Nasal cavity respiratory epithelium epithelial cell of viscerocranial mucosa (primary cell): ENCODE data around the gene UBL4B. TPM values are rescaled to one million over a fixed set of nuclear protein-coding genes. Genes with fewer than 3 reads are reported as not detected.

Experiments used
- total RNA-seq: library from RNA; depleted of rRNA; stranded (reverse); fragments of >200 nt; gene quantifications from 2 replicates; pipeline ENCODE4 v1.2.3, GENCODE V29; 2014

UBL4B gene, protein sequence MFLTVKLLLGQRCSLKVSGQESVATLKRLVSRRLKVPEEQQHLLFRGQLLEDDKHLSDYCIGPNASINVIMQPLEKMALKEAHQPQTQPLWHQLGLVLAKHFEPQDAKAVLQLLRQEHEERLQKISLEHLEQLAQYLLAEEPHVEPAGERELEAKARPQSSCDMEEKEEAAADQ
- not detected in 2 replicates for total RNA-seq

GRCh38 chr1:110112143-110112542, at the start of gene UBL4B:
TSS of gene UBL4B (plus strand) at chr1:110112443. CDS start at chr1:110112535, 92 bp downstream.

DNA sequence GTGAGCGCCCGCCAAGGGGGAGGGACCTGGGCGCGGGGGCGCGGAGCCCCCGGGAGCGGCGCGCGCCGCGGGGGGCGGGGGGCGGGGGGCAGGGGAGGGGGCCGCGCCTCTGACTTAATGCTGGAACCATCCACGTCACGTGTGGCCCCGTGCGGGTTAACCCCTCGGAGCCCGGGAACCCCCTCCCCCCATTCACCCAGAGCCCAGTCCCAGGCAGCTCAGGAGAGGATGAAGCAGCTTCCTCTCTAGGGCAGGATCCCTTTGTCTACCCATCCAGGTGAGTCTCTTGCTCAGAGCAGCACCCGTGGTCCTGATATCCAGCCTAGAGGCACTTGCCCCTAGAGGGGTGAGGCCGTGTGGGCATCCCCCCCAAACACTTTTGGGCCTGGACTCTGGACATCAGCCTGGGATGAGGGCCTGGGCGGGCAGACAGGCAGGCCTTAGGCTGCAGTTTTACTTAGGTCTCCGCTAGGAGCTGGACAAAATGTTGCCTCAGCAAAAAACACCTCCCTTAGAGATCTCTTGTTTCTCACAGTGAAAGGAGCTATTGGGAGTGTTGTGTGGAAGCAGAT, 41.5 kb upstream of the UBL4B start, which contains the start of gene ALX3:
Gene ALX3 (minus strand): TSS at position 2 of the 572 bp plus-strand sequence. CDS start 60 bp downstream, outside the sequence.

GRCh38 chr1:110150330-110151174, 38.3 kb downstream of the UBL4B start, which contains the start of gene SLC6A17:
TSS of gene SLC6A17 (plus strand) at chr1:110150494. CDS start at chr1:110166930, 16,436 bp downstream.

Other genes with a start within 250 kb of the UBL4B start
- 0.68 and 11.7 TPM in 2 replicates for gene CSF1, start 201.6 kb upstream of the UBL4B start, total RNA-seq
- 62.5 and 93.9 TPM in 2 replicates for gene AHCYL1, start 127.7 kb upstream of the UBL4B start, total RNA-seq
- gene STRIP1, start 77.8 kb upstream of the UBL4B start, total RNA-seq = 42.7 and 61.8 TPM in 2 replicates
- not detected in 2 replicates for gene ALX3, start 41.8 kb upstream of the UBL4B start, total RNA-seq
- gene SLC6A17, start 38.1 kb downstream of the UBL4B start, total RNA-seq = under 0.01 TPM in 2 replicates
- gene KCNC4, start 97.9 kb downstream of the UBL4B start, total RNA-seq = 0.68 and 7.0 TPM in 2 replicates
- 42.4 and 49.9 TPM in 2 replicates for gene RBM15, start 226.9 kb downstream of the UBL4B start, total RNA-seq